WTC11 (cell line): Measurements from ENCODE around the gene SLC8A2.

Source experiments
- ATF2 ChIP-seq: sonication (generic); formaldehyde crosslinking; IDR thresholded peaks from 2 replicates; pipeline ENCODE4 v1.8.1; 2022; ENCODE audit warnings: low read depth, missing genetic modification reagents, borderline replicate concordance
- CTCF ChIP-seq: fragments of 200-600 bp; IDR thresholded peaks from 2 replicates; pipeline ENCODE4 v1.8.0; 2022; ENCODE audit warnings: antibody characterized with exemption
- IRF1 ChIP-seq: sonication (generic); formaldehyde crosslinking; IDR thresholded peaks from 2 replicates; pipeline ENCODE4 v1.8.0; 2023; ENCODE audit warnings: missing genetic modification reagents

GRCh38 chr19:47398707-47399597 lies 72.7 kb downstream of the SLC8A2 start:
- TF ChIP-seq CTCF (no peak), ATF2 (CRISPR knock-in tag) (no peak), IRF1 (no peak)
